ENCODE data around the gene LRRFIP1. TPM values are rescaled to one million over a fixed set of nuclear protein-coding genes. Genes with fewer than 3 reads are reported as not detected.

LRRFIP1 gene
- total RNA-seq, 1 donor from 2014 or later = 115 TPM

DNA sequence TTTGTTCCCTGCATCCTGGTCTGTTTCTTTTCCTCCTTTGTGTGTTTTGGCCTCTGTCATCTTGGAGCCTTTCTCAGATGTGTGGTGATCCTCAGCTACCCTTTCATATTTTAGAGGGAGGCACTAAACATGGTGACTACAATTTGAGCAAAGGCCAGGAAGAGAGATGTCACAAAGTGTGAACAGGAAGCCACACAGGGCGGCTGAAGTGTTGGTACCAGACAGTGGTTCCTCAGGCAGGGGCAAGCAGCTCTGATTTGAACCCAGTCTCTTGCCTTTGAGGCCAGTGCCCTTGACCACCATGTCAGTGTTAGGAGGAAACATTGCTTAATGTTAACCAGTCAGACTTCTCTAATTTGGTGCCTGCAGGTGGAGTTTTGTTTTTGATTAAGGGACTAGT lies 9.2 kb downstream of the LRRFIP1 start:
- TF ChIP-seq, protein P1, sequence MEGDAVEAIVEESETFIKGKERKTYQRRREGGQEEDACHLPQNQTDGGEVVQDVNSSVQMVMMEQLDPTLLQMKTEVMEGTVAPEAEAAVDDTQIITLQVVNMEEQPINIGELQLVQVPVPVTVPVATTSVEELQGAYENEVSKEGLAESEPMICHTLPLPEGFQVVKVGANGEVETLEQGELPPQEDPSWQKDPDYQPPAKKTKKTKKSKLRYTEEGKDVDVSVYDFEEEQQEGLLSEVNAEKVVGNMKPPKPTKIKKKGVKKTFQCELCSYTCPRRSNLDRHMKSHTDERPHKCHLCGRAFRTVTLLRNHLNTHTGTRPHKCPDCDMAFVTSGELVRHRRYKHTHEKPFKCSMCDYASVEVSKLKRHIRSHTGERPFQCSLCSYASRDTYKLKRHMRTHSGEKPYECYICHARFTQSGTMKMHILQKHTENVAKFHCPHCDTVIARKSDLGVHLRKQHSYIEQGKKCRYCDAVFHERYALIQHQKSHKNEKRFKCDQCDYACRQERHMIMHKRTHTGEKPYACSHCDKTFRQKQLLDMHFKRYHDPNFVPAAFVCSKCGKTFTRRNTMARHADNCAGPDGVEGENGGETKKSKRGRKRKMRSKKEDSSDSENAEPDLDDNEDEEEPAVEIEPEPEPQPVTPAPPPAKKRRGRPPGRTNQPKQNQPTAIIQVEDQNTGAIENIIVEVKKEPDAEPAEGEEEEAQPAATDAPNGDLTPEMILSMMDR (IDR thresholded peaks at IDR 0.05; ENCODE audit: insufficient read depth, low read length, severe bottlenecking) = no peak
- Histone ChIP-seq H3K27me3 (ENCODE audit: control insufficient read depth, insufficient read depth, low read length) (no peaks in the 10 kb centered on the region), H3K36me3 (ENCODE audit: control insufficient read depth, insufficient read depth, low read length) (no peaks in the 10 kb centered on the region), H3K4me3 (ENCODE audit: low read depth, low read length) (no peak overlapping the region)
- FAIRE-seq = no peak
- no peak for DNase-seq (ENCODE audit: low read depth)

DNA sequence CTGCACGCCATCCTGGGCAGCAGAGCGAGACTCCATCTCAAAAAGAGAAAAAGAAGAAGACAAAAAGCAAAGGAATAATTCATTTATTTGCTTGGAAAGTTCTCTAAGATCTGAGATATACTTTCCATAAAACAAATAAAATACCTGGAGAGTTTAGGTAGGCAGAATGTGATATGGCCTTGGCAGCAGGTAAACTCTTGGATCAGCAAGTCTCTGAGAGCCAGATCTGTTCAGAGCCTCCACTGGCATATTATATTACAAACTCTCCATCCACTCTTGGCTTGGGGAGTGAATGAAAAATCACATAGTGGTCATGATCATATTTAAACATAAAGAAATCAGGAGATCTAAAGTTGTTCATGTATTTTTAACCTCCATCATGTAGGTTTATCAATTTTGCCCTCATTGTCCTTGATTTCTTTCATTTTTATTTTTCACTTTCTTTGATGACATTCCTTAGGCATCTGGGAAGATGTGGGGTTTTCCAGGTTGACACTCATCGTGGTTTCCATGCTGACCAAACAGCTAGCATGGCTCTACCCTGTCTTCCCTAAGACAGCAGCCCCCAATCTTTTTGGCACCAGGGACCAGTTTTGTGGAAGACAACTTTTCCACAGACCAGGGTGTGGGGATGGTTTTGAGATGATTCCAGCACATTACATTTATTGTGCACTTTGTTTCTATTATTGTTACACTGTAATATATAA lies 10.2 kb downstream of the LRRFIP1 start:
- TF ChIP-seq, protein P1 (IDR thresholded peaks at IDR 0.05; ENCODE audit: insufficient read depth, low read length, severe bottlenecking) = no peak
- DNase-seq (ENCODE audit: low read depth) (no peak), FAIRE-seq (no peak)
- no peak overlapping the region for H3K4me3 ChIP-seq (ENCODE audit: low read depth, low read length)
- no peaks in the 10 kb centered on the region for H3K27me3 ChIP-seq (ENCODE audit: control insufficient read depth, insufficient read depth, low read length)
- no peaks in the 10 kb centered on the region for H3K36me3 ChIP-seq (ENCODE audit: control insufficient read depth, insufficient read depth, low read length)

DNA sequence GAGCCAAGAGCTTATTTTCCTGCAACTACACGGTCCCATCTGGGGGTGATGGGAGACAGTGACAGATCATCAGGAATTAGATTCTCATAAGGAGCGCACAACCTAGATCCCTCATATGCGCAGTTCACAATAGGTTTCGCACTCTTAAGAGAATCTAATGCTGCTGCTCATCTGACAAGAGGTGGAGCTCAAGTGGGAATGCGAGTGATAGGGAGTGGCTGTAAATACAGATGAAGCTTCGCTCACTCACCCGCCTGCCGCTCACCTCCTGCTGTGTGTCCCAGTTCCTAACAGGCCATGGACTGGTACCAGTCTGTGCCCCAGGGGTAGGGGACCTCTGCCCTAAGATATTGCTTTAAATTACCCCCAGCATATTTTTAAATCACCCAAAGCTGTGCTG lies 10.8 kb downstream of the LRRFIP1 start:
- Histone ChIP-seq H3K36me3 (ENCODE audit: control insufficient read depth, insufficient read depth, low read length) (no peaks in the 10 kb centered on the region), H3K27me3 (ENCODE audit: control insufficient read depth, insufficient read depth, low read length) (no peaks in the 10 kb centered on the region), H3K4me3 (ENCODE audit: low read depth, low read length) (no peak overlapping the region)
- DNase-seq (ENCODE audit: low read depth) (no peak), FAIRE-seq (no peak)
- TF ChIP-seq, protein P1 (IDR thresholded peaks at IDR 0.05; ENCODE audit: insufficient read depth, low read length, severe bottlenecking) = no peak

DNA sequence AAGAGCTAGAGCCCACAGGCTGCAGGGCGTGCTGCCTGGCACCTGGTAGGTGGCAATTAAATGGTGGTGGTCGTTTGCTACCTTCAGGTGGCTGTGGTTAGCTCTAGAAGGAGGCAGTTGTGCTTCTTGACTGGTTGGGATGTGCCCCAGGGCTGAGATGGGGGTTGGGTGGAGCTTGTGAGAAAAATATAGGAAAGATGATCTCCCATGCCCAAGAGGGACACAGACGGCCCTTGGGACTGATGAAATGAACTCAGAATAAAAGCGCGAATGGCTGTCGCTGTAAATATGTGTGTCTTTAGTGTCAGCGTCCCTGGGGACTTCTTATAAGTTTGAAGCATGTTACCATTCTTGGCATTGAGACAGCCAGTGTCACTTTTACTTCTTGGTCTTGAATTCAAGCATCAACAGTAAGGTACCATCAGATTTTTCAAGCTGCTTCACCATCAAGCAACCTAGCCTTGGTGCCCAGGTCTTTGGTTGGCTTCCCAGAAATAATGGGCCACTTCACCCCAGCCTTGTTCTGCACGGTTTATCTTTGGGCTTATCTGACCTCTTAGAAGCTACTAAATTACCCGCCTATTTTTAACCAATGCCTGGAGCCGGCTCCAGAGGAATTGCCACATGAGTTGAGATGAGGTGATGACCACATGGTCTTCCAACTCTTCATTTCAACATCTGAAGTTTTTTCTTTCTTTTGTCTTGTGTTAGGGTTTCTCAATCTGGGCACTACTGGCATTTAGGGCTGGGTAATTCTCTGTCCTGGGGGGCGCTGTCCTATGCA lies 11.9 kb downstream of the LRRFIP1 start:
- DNase-seq (ENCODE audit: low read depth) = no peak
- no peaks in the 10 kb centered on the region for H3K27me3 ChIP-seq (ENCODE audit: control insufficient read depth, insufficient read depth, low read length)

DNA sequence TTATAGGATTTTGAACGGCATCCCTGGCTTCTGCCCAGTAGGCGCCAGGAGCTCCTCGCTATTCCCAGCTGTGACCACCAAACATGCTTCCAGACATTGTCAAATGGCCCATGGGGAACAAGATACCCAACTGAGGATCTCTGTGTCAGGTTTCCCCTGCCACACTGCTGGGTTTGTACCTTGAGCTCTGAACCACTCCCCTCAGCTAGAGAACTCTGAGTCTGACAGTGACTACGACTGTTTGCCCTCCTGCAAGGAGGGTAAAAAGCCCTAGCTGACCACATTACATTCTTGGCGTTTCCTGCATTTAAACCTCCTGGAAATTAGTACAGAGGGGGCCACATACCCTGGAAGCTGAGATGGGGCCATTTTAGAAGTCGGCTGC lies 12.4 kb downstream of the LRRFIP1 start:
- H3K36me3 ChIP-seq (ENCODE audit: control insufficient read depth, insufficient read depth, low read length) = no peaks in the 10 kb centered on the region
- DNase-seq (ENCODE audit: low read depth) (no peak), FAIRE-seq (no peak)
- H3K27me3 ChIP-seq (ENCODE audit: control insufficient read depth, insufficient read depth, low read length) = no peaks in the 10 kb centered on the region
- TF ChIP-seq, protein P1 (IDR thresholded peaks at IDR 0.05; ENCODE audit: insufficient read depth, low read length, severe bottlenecking) = no peak
- H3K4me3 ChIP-seq (ENCODE audit: low read depth, low read length) = no peak overlapping the region

More for the DNA sequence above, 11.9 kb downstream of the LRRFIP1 start:
- FAIRE-seq = no peak
- H3K36me3 ChIP-seq (ENCODE audit: control insufficient read depth, insufficient read depth, low read length) = no peaks in the 10 kb centered on the region
- TF ChIP-seq, protein P1 (IDR thresholded peaks at IDR 0.05; ENCODE audit: insufficient read depth, low read length, severe bottlenecking) = no peak
- H3K4me3 ChIP-seq (ENCODE audit: low read depth, low read length) = no peak overlapping the region

Measured in bronchial epithelial cell (primary cell).